Right kidney (tissue), 1 donor: ENCODE data around the gene LIG1.
A peak's percentile ranks its signal among the peaks of the same experiment; 100 is the strongest.
"Not testable (repeated sequence)": the region's sequence is repeated elsewhere in the genome, so short reads cannot be mapped to it uniquely, and the experiment has no call there.

Experiments
- DNase-seq: peaks from one replicate; pipeline ENCODE4 v3.0.0-alpha.2; 2016

Gene LIG1

DNA sequence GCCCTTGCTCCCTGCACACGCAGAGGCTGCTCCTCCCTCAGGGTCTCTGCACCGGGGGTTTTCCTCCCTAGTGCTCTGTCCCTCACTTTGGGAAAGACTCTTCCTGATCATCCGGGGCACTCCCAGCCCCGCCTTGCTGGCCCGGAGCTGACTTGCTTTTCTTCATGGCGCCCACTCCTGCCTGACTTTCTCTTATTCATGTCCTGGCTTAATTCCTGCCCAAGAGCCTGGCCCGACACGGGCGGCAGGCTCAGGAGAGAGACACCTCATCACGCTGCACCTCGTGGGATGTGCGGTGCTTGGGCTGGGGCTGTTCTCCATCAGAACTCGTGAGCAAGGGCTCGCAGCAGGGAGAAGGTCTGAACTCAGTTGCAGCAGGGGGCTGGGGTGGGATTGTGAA is 47.7 kb downstream of the LIG1 start:
- DNase-seq, result no peak

DNA sequence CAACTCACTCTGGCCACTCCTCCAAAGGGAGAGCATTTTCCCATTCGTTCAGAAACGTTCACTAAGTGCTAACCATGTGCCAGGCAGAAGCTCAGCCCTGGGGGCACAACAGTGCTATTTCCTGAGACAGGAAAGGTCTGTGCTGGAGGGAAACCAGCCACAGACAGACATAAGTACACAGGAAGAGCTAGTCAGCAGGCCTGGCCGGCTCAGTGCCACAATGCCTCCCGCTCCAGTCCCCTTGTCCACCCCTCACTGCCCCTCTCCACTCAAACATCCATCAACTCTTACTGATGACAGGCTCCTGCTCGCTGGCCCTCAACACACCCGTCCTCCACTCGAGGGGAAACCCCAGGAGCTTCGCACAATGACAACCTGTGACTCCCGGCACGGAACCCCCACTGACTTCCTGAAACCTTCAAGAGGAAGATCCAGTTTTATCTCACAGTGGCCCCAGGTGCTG is 48.2 kb downstream of the LIG1 start:
- no peak for DNase-seq

DNA sequence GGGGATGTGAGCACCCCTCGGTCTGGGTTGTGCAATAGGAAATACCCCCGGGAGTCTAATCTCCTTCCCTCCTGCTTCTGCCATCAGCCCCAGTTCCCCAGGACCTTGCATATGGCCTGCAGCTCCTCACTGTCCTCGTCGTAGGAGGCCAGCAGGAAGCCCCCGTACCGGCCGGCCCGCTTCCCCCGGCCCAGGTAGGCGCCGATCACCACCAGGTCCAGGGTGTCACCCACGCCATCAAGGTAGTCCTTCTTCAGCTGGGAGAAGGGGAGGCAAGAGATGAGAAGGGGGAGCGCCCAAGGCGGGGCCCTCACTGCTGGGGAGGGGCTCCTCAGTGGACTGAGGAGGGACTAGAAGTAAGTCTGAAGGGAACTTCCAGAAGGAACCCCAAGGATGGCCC is 49.1 kb downstream of the LIG1 start:
- no peak for DNase-seq

DNA sequence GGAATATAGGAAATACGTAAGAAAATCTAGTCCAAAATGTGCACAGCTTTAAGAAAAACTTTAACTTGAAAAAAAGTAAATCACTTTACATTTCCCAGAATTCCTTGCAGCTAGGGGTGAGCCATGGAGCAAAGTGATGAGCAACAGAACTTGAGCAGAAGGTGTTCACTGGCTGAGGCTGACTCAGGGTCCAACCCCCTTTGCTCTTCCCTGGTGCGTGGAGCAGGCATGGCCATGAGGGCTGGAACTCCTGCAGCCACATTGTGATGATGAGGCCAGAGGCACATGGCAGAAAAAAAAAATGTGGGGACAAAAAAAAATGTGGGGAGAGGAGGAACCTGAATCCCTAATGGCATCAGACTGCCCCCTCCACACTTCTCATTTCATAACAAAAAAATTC is 49.6 kb downstream of the LIG1 start:
- DNase-seq, result no peak

DNA sequence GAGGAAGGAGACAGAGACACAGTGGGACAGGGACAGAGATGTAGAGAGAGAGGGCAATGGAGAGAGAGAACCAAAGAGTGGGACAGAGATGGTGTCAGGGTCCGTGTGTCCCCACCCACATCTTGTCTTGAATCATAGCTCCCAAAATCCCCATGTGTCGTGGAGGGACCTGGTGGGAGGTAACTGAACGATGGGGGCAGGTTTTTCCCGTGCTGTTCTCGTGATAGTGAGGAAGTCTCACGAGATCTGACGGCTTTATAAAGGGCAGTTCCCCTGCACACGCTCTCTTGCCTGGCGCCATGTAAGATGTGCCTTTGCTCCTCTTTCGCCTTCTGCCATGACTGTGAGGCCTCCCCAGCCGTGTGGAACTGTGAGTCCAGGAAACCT is 52.0 kb downstream of the LIG1 start:
- DNase-seq, result no peak

DNA sequence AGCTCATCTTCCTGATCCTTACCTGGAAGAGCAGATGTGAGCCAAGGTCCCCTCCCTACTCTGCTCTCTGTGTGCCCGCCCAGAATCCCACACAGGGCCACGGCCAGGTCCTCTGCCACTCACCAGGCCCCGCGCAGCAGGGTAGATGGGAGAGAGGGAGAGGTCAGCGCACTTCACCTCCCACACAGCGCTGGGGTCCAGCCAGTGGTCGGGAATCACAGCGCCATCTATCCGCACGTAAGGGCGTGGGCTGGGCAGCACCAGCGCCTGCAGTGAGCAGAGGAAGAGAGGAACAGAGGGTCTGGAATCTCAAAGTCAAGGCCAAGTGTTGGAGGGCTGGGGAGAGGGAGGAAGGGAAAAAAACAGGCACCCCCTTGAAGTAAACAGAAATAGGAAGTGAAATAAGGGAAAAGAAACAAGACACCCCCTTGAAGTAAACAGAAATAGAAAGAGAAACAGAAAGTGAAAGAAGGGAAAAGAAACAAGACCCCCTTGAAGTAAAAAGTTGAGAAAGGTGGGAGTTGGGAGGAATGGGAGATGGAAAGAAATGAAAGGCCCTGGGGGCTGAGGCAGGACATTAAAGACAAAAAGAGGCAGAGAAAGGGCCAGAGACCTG is 52.5 kb downstream of the LIG1 start:
- no peak for DNase-seq

DNA sequence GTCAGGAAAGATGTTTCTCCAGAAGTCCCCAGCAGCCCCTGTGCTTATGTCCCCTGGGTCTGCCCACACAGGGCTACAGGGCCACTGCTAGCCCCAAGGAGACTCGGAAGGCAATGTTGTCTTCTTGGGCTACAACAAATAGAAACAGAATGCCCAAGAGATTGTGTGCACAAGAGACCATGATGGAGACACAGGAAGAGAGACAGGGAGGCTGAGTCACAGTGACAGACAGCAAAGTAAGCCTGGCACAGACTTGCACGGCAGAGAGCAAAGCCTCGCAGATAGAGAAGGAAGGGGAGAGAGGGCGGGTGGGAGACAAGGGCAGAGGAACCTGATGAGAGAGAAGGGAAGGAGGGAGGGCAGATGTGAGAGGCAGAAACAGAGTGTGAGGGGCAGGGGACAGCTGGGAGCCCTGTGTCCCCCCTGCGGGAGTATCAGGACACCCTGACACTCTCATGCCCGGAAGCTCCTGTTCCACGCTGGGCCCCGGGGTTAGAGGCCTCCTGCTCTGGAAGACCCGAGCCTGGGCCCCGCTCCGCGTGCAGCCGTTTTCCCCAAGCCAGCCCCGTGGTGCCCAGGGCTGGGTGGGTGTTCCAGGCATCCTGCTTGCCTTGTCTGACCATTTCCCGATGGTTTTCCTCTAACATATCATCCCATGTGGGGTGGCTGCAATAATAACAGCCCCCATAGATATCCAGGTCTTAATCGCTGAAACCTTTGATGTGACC is 56.8 kb downstream of the LIG1 start:
- DNase-seq, result no peak

DNA sequence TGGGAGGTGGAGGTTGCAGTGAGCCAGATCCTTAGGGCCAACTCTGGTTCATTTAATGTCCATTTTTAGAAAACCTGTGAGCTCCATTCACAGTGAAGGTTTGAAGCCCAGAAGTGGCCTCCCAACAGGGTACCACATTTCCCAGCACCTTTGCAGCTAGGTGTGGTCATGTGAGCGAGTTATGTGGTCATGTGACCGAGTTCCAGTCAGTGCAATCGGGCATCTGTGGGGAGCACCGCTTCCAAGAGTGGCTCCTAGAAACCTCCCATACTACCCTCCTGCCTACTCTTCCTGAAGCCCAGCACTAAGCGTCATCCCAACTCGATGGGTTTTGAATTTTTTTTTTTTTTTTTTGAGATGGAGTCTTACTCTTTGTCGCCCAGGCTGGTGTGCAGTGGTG is 58.9 kb downstream of the LIG1 start:
- no peak for DNase-seq

DNA sequence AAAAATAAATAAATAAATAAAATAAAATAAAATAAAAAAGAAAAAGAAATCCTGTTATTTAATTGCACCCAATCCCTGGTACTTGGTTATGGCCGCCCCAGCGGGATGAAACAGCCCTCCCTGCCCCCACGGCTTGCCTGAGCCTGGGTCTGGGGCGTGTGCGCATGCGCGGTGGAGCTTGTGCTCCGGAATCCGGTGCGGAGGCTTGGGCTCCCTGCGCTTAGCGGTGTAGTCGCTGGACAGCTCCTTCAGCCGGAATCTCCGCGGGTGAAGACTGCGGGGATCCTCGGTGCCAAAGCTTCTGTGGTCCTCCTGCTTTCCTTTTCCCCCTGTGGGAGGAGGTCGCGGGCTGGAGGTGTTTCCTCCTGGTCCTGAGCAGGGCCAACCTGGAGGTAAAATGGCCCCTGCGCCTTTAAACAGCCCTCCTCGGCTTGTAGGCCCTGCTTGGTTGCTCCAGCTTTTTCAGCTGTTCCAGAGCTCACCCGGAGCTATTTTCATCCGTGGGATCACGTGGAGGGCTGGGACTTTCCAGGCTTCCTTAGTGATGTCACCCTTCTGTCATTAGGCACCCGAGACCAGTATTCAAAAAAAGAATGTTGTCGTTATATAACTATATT is 59.7 kb downstream of the LIG1 start, which contains the start of gene PLA2G4C:
PLA2G4C (minus strand) TSS at position 468 of the 617 bp plus-strand sequence. CDS start 4,288 bp downstream, outside the sequence.
- peak; percentile 85 for DNase-seq

DNA sequence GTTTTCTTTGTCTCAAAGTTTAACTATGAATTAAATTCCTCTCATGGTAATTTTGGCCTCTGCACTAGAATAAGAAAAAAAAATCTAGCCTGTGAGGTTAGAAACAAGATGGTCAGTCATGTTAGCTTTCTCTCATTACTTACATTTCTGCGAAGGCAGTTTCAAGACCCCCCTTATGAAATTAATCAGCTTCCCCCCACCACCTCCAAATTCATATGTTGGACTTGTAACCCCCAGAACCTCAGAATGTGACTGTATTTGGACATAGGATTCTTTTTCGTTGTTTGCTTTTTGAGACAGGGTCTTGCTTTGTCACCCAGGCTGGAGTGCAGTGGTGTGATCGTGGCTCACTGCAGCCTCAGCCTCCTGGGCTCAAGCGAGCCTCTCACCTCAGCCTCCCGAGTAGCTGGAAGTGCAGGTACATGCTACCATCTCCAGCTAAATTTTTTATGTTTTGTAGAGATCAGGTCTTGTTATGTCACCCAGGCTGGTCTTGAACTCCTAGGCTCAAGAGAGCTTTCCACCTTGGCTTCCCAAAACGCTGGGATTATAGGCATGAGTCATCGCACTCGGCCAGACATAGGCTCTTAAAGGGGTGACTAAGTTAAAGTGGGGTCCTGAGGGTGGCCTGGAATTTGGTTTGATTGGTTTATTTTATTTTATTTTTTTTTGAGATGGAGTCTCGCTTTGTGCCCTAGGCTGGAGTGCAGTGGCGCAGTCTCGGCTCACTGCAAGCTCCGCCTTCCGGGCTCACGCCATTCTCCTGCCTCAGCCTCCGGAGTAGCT is 61.0 kb downstream of the LIG1 start:
- DNase-seq, result no peak

DNA sequence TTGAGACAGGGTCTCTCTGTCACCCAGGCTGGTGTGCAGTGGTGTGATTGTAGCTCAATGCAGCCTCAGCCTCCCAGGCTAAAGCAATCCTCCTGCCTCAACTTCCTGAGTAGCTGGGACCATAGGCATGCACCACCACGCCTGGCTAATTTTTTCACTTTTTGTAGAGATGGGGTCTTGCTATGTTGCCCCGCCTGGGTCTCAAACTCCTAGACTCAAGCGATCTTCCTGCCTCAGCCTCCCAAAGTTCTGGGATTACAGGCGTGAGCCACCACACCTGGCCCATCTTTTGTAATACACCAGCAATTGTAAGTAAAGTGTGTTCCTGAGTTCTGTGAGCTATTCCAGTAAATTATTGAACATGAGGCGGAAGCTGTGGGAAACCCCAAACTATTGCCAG is 66.2 kb downstream of the LIG1 start:
- DNase-seq, result no peak

DNA sequence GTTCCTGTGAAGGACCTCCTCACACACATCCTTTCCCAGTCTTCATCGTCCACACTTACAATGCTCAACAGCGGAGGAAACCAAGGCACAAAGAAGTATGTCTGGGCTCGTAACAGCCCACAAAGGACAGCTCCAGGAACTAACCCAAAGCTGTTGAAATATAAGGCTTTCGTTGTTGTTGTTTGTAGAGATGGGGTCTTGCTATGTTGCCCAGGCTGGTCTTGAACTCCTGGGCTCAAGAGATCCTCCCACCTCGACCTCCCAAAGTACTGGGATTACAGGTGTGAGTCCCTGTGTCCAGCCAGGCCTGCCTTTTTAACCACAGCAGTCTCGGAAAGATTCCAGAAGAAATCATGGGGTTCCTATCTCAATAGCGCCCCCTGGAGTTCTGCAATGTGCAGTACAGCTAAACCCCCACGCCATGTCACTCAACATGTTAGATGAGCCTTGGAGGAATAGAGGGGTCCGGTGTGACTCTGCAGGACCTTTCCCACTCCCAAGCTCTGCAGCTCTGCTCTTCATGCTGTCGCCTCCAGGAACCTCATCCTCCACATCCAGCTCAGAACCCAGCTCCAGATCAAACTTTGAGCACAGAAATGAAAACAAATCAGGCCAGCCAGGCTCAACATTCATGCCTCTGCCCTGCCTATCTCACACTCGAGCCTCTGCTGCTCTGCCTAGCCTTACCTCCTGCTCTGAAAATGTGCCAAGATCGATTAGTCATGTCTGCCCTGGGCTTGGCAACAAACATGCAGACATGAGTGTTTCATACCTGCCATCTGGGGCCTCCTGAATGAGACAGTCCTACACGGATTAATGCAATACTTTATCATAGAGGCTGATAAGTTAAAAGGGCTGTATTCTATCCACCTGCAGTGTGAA is 67.0 kb downstream of the LIG1 start:
- no peak for DNase-seq

DNA sequence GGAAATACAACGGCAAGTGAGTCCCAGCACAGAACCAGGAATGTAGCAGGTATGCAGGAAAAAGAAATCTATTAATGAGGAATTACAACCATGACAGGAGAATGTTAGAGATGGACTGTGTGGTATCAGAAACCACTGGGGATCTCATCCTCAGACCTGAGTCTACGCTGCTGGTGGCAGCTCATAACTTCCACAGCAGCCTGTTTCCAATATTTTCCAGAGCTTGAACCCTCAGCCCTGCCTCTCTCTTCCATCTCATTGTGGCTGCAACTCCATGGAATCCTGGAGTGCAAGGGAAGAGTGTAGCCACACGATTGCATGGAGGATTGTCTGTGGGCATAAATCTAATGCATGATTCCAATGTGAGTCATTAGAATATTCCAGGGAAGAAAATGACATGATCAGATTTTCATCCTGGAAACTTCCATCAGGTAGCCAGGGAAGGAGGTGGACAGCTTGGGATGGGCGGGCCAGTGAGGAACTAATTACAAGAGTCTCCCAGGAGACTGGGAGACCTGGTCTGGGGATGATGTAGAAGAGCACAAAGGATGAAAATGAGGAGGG is 74.5 kb downstream of the LIG1 start:
- no peak for DNase-seq

DNA sequence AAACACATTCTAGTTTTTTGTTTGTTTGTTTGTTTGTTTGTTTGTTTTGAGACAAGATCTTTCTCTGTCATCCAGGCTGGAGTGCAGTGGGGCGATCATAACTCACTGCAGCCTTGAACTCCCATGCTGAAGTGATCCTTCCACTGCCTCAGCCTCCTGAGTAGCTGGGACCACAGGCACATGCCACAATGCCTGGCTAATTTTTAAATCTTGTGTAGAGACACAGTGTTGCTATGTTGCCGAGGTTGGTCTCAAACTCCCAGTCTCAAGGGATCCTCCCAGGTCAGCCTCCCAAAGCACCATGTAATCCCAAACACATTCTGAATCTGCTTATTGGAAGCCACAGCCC is 75.3 kb downstream of the LIG1 start:
- no peak for DNase-seq

DNA sequence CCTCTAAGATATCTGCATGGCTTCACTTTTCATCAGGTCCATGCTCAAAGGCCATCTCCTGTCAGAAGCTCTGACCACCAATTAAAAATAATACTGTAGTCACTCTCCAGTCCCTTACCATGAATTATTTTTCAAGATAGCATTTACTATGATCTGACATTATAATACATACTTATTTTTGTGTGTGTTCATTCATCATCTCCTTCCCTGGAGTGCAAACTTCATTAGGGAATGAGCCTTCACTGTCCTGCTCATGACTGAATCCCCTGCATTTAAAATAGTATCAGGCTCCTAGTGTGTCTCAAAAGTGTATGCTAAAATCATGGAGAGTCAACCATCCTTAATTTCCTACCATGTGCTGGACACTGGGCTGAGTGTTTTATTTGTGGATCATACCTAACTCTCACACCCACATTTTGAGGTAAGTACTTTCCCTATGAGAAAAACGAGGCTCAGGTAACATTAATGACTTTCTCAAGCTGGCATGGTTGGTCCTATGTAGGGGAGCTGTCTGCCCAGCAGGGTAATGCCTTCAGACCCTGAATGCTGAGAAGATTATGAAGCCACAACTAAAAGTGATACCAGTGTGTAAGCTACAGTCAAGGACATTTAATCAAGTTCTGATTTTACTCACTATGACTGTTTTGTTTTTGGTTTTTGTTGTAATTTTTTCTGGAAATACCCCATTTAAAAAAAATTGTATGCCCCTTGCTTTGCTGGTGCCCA is 75.9 kb downstream of the LIG1 start:
- no peak for DNase-seq

DNA sequence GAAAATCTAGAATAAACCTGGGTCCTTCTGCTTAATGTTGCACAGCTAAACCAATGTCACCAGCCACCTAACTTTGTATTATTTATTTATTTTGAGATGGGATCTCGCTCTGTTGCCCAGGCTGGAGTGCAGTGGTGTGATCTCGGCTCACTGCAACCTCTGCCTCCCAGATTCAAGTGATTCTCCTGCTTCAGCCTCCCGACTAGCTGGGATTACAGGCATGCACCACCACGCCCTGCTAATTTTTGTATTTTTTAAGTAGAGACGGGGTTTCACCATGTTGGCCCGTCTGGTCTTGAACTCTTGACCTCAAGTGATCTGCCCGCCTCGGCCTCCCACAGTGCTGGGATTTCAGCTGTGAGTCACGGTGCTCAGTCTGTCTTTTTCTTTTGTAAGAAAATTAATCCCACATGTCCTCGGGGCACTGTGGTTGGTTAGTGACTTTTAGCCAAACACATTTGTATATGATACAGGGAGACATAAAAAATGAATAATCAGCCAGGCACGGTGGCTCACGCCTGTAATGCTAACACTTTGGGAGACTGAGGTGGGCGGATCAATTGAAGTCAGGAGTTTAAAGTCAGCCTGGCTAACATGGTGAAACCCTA is 78.9 kb downstream of the LIG1 start:
- not testable (repeated sequence) for DNase-seq

DNA sequence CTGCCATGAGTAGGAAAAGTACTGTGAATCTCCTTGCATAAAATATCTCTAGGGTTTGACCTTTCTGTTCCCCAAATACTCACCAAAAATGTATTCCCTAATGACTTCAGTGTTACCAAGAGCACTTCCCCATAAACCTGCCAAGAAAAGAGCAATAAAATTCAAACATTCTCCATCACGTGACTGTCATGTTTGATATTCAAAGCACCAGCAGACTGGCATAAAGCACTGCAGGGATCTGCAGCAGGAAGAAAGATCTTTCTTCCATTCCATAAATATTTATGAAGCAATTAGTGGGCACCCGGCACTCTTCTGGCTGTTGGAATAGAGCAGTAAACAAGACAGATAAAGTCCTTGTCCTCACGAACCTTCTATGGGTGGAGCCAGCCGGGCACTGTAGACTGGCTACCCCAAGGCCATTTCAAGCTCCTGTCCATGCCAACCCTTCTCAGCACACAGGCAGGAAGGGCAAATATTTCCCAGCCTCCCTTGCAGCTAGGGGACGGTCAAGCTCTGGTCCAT is 79.8 kb downstream of the LIG1 start:
- no peak for DNase-seq

DNA sequence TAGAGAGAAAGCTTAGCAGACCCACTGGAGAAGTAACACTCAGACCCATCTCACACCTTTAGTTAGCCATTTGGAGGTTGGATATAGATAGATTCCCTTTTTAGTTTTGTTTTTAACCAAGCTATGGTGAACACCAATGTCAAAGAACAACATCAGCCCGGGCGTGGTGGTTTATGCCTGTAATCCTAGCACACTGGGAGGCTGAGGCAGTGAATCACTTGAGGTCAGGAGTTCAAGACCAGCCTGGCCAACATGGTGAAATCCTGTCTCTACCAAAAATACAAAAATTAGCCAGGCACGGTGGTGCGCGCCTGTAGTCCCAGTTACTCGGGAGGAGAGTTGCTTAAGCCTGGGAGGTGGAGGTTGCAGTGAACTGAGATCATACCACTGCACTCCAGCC is 81.2 kb downstream of the LIG1 start:
- DNase-seq, result not testable (repeated sequence)

DNA sequence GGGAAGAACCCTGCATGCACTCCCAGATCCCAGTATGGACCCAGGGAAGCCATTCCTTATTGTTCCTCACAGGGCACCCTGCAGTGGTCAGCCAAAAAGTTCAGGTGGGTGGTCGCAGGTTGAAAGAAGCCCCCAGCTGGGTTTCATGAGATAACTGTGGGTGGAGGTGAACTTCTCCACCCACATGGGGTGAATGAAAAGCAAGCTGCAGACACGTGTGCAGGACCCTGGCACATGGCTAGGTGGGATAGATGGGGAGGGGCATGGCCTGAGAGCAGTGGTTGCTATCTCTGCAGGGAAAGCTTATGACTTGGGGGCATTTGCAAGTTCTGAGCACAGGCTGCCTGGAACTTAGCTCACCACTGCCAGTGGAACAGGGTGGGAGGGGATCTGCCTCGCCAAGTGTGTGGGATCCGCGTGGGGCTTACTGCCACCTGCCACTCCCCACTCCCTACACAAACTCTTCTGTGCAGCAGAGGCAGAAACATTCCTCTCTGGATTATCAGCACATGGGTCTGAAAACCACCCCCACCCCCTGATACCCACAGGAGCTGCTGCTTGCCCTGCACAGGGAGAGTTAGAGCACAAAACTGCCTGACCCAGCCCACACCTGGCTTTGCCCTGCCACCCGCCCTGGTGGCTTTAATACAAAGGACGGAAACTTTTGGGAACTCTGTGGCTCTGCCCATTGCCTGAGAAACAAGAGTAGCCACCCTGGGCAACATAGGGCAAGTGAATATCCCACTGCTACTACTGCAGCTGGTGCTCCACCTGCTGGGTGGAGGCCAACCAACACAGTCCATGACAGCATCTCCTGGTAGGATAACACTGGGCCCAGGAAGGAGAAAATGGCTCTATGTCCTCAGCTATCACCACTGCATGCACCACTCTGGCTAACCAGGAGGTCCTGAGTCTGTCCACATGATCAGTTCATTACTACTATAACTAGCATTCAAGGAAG is 84.0 kb downstream of the LIG1 start:
- no peak for DNase-seq
